CD4-positive, alpha-beta T cell treated with Interleukin-1 beta for 1 hour (primary cell): ENCODE measurements around the gene KLHL25.
A peak's percentile ranks its signal among the peaks of the same experiment; 100 is the strongest.
"Not testable (repeated sequence)": the region's sequence is repeated elsewhere in the genome, so short reads cannot be mapped to it uniquely, and the experiment has no call there.

ENCODE experiments used
- DNase-seq, 2 donors: peaks; one replicate each; pipeline ENCODE4 v3.0.0-alpha.2; 2020 to 2022

Gene KLHL25

DNA sequence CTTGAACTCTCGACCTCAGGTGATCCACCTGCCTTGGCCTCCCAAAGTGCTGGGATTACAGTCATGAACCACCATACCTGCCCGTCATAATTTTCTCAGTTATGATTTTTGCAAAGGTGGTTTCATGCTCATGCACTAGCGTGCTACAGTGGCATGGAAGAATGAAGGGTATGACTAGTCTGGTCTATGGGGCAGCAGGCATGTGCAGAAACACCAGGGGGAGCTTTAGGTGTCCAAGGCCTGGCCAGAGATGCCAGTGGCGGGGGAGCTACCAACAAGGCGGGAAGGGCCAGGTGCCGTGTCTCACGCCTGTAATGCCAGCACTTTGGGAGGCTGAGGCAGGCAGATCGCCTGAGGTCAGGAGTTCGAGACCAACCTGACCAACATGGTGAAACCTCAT lies 7.9 kb upstream of the KLHL25 start:
- DNase-seq, result not testable (repeated sequence)

DNA sequence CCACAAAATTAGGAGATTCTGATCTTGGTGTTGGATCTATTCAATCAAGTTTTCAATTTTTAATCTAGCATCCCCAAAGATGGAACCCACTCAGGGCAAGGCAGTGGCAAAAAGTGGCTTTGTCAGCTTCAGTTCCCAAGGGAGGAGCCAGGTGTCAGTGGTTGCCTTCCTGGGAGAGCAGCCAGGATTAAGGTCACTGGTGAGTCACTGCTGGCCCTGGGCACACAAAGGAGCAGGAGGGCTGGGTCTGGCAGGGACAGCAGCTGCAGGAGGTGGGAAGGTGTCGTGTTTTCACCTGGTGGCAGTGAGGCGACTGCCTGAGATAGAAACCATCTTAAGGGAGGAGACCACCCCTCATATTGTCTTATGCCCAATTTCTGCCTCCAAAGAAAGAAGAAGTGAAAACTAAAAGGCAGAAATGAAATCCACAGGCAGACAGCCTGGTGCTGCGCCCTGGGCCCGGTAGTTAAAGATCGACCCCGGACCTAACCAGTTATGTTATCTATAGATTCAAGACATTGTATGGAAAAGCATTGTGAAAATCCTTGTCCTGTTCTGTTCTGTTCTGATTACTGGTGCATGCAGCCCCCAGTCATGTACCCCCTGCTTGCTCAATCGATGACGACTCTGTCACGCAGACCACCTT lies 5.9 kb upstream of the KLHL25 start:
- DNase-seq, result no peak

DNA sequence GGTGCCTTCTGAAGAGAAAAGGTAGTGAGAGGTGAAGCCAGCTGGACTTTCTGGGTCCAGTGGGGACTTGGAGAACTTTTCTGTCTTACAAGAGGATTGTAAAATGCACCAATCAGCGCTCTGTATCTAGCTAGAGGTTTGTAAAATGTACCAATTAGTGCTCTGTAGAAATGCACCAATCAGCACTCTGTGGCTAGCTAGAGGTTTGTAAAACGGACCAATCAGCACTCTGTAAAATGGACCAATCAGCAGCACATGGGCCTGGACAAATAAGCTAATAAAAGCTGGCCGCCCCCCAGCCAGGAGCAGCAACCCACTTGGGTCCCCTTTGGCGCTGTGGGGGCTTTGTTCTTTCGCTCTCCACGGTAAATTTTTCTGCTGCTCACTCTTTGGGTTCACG lies 1.6 kb upstream of the KLHL25 start:
- DNase-seq, result not testable (repeated sequence)

DNA sequence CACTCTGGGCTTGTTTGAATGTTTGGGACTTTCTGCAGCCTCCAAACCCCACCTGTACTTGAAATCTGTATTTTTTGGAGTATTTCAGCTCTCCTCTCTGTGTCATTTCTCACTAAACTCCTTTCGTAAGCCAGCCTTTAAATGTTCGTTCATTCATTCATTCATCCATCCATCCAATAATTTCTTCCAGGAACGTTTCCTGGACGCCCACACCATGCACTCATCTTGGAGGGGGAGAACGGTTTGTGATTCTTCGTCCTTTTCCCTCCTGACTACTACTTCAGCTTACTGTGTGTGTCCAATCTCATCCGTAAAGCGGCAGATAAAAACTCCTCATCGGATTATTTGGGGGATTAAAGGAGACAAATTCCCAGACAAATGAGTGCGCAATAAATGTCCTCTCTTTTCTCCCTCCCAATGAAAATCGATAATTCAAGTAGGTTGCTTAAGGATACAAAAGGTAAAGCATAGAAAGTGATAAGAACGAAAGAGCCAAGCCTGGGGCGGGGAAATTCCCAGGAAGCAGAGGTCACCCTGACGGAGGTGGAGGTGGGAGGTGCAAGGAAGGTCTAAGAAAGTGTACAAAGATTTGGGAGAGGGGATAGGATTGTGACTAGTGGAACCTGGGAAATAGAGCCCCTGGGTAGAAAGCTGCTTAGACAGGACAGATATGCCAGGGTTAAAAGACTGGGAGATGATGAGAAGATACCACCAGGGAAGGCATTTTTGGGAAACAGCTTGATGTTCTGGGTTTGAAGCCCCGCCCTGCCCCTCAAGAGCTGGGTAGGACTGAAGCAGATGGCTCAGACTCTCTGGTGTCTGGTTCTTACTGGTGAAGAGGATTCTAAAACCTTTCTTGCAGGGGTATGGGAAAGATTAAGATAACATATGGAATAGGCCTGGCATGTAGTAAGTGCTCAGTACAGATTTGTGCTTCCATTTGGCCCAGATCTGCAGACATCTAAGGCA lies 896 bp upstream of the KLHL25 start:
- DNase-seq, result no peak

DNA sequence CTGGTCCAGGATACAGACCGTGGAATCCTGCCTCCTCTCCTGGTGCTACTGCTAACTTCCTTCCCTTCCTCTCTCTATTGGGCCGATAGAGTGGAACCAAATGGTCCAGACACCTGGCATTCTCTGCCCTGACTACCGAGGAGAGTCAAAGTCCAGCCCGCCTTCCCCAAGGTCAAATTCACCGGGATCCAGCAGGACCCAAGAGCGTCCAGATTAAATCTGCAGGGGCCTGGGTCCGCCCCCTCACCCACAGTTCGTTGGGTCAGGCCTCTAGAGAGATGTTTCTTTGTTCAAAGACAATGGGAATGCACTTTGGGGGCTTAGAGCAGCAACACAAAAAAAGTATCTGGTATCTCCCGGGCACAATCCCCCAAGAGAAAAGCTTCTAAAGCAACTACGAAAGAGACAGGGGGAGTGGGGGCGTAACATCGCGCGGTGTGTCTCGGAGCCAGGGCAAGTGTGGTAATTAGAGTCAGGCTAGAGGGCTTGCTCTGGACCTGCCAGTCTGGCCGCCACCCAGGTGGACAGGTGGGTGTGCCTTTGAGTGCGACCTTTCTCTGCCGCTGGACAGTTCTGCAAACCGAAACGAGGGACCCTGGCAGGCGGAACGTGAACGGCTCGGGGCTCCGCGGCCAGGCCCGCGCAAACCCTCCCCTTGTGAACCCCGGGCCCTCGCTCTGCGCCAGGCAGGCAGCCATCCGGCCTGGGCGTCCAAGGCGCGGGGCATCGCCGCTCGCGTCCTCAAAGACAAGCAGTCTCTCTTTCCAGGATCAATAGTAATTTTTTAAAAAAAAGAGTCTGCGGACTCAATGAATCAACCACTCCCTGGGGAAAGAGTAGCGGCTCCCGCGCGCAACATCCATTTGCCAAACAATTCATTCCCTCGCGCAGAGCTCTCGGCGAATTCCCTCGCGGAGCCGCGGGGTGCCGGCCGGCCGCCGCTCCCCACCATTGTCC lies 806 bp downstream of the KLHL25 start:
- DNase-seq, result peak; percentile 21 to 29

DNA sequence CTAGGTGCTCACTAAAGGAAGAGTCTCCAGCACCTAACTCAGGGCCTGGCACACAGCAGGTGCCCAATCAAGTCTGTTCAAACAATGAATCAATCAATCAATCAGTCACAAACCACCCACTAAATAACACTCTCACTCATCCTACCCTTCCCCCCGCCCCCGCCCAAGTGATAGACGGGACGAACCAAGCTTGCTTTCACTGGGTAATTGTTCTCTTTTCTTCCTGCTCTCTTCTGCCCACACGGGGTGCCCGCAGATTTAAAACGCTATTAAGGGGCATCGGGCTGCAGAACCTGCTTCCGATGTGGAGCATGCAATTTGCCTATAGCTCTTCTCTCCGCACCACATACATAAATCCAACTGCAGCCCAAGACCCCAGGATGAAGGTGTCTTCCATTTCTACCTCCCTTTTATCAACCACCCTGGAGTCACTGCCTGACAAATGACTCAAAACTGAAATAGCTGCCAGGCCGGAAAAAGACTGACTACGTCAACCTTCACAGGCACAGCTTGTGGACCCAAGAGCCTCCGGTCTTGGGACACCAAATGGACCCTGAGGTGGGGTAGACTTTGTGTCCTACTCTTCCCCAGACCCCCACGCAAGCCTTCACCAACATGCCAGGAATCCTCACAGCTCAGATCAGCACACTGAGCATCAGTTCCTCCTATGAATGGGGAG lies 1.7 kb downstream of the KLHL25 start:
- peak in 1 of 2 donors; percentile 13 for DNase-seq

DNA sequence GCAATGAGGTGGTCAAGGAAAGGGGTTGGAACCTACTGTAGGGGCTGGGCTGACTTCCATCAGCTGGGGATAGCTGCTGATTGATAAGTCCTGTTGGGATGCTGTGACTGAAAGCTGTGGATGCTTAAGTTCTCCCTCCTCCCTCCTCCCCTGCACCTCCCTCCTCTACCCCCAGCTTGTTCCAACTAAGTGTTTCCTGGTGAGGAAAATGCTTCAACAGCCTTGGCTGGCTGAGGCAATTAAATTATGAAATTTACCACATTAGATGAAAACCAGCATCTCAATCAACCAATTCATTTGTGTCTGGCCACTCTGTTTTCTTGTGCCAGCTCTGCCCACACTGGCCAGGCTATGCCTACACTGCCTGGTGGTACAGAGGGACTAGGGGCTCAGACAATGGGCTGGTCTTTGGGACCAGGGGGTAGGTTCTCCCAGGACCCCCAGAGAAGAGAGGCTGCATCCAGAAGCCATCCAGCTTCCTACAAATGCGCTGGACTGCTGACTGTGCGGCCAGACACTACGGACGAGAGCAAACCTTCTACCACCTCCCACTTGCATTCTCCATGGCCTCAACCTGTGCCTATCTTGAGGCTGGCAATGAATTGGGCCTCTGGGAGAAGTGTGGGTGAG lies 2.5 kb downstream of the KLHL25 start:
- no peak for DNase-seq

DNA sequence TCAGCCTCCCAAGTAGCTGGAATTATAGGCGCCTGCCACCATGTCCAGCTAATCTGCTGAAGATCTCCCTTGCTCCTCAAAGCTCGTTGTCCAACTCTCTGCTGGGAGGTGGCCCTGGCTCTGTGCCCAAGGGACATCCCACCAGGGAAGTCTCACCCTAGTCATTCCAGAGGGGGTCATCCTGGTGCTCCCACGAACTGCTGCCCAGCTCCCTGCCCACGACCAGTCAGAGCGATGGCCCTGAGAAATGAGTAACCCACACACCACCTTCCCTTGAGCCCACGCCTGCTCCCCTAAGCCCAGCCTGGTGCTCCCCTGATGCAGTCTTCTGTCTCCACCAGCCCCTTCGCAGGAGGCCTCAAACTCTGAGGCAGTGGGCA lies 5.2 kb downstream of the KLHL25 start:
- no peak for DNase-seq

DNA sequence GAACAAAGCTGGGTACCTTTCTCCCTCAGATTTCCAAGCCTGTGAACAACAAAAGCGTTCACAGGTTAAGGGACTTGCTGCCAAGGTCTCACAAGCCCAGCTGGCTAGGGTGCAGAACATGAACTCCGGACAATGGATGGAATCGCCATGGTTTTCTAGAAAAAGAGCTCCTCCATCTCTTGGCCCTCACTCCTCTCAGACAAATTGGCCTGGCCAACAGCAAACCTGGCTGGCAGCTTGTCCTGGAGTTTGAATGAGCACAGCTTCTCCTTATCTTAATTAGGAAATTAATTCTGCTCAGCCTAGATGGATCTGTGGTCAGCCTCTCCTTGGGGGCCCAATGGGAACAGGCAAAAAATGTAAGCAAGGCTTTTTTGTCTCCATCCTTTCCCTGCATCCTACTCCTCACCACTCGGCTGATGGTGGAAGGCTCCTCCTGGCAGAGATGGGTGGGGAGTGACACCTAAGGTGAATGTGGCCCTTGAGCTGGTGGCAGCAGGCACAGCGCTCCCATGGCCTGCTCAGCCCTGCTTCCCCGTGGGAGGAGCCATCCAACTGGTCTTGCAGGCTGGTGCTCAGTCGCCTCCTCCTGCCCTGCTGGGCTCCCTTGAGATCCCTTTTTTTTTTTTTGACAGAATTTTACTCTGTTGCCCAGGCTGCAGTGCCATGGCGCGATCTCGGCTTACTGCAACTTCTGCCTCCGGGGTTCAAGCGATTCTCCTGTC lies 5.8 kb downstream of the KLHL25 start:
- no peak for DNase-seq

DNA sequence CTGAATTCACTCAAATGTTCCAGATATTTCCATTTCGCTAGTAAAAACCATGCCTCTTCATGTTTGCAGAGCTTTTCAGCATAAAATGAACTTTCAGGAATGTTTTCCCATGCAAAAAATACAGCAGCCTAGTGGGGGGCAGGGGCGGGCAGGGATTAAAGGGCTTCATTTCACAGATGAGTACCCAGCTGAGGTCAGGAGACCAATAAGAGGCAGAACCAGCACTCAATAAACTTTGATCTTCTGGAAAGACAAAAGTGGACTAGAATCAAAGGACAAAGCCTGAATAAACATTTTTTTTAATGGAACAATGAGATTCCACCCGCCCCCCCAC lies 8.0 kb downstream of the KLHL25 start:
- DNase-seq, result no peak

DNA sequence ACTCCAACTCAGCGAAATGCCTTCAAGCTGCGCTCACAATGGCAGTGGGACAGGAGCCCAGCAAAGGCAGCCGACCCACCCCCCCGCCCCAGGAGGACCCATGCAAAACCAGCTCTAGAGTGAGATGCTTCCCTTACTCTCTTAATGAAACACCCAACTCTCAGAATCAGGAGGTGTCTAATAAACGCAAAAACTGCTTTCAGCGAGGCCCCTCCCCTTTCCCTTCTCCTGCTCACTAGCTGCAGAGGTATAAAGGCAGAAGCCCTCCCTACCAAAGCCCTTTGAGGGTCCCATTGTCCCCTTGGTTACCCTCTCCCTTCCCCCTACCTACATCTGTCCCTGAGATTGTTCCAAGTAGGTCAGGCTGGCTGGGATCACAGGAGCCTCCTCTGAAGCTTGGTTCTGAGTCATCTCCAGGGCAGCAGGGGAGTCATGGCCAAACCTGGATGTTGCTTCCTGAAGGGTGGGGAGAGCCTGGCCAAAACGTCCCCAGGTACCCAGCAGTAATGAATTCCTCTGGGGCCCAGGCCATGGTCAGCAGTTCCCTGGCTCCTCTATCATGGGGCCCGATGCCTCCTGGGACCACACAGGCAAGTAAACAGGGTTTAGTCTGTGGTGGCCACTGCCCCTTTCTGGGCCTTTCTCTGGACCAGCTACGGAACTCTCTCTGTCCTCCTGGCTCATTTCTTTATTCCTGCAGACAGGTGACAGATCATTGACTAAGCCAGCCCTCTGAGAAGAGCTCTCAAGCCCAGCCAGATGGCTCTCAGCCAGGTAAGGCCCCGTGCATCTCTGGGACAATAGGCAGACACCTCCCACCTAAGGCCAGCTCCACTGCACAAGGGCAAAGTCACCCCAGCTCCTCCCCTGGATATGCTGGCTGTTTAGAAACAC lies 8.6 kb downstream of the KLHL25 start:
- DNase-seq, result no peak

DNA sequence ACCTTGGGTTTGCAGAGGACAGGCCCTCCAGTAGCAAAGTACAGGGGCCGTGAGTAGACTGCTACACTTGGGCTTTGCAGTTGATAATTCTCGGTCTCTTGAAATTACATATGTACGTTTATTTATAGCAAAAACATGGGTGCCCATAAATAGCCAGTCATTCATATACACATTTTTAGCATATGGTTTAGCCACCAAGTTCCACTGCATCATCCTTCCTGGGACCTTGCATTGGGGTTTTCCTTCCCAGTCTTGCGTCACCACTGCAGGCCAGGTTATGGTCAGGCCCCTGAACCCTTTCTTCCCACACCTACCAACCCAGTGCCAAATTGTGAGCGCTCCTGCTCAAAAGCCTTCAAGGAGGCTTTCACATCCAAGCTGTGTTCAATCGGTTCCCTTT lies 12.7 kb downstream of the KLHL25 start:
- no peak for DNase-seq

DNA sequence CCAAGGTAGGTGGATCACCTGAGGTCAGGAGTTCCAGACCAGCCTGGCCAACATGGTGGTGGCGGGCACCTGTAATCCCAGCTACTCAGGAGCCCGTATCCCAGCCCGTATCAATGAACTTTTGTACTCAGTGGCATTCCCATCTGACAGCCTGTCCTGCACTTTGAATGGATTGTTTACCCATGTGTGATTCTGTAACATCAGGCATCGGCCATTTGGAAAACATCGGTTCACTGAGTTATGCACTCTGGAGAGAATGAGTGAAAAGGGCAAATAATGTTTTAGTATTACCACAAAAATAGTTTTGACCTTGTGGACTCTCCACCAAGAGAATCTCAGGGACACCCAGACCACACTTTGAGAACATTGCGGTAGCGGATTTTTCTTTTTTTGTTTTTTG lies 13.6 kb downstream of the KLHL25 start:
- no peak for DNase-seq

DNA sequence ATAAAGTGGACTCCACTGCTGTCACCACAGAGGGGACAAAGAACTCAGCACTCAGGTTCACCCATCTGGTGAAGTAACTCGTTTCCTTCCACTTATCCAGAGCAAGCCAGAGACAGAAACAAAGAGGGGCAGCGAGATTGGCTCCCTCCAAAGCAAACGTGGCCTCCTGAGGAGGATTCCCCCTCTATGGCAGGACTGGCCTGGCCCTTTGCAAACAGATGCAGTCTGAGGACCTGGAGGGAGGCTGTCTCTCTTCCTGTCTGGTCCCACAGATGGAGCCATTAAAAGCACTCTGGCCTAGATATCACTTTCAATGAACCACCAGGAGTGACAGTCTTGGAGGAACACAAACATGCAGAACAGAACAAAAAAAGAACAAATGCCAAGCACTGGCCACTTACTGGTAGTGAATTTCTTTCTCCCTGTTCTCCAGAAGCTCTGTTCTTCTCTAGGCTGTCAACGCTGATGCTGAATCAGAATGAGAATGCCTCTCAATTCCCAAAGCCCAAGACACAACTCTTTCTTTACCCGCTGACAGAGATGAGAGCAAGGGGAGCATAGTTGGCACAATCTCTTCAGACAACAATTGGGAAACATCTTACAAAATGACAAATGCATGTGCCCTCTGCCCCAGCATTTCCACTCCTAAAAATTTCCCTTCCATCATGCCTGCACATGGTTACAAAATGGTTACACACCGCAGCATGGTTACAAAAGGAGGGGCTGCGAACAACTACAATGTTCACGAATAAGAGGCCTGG lies 14.3 kb downstream of the KLHL25 start:
- no peak for DNase-seq

DNA sequence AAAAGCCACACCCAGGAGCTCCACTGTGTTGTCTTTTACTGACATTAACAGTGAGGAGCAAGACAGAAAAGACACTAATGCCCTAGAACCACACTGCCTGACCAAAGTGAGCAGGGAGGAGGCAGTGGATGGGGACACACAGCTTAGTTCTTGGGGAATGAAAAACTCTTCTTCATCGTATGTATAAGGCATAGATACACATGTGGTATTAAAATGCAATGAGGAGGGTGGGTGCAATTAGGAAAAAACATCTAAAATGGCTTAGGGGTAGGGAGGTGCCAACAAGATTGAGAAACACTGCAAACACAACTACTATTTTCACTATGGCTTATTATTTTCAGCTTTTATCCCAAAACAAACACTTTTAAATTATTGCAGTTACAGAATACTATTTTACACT lies 15.5 kb downstream of the KLHL25 start:
- DNase-seq, result no peak

DNA sequence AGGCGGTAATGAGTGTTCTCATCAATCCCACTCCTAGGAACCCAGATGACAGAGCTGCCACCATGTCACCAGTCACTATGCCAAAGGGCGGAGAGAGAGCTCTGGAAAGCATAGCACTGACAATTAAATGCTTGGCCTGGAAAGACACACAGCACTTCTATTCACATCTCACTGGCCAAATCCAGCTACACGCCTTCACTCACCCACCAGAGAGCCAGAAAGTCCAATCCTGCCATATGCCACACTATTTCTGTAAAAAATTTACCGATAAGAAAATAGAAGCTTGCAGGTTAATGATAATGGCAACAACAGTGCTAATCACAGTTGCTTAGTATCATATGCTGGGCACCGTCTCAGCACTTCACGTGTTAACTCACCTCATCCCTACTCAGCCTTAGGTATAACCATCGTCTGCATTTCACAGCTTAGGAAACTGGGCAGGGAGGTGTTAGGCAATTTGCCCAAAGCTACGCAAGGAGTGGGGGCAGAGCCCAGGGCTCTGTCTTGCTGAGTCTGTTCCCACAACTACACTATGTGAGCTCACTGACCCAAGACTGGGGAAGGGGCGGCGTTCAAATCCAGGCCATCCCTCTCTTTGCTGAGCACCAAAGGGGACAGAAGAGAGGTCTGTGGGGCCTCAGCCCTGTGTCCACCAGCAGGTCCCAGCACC lies 16.5 kb downstream of the KLHL25 start:
- no peak for DNase-seq

DNA sequence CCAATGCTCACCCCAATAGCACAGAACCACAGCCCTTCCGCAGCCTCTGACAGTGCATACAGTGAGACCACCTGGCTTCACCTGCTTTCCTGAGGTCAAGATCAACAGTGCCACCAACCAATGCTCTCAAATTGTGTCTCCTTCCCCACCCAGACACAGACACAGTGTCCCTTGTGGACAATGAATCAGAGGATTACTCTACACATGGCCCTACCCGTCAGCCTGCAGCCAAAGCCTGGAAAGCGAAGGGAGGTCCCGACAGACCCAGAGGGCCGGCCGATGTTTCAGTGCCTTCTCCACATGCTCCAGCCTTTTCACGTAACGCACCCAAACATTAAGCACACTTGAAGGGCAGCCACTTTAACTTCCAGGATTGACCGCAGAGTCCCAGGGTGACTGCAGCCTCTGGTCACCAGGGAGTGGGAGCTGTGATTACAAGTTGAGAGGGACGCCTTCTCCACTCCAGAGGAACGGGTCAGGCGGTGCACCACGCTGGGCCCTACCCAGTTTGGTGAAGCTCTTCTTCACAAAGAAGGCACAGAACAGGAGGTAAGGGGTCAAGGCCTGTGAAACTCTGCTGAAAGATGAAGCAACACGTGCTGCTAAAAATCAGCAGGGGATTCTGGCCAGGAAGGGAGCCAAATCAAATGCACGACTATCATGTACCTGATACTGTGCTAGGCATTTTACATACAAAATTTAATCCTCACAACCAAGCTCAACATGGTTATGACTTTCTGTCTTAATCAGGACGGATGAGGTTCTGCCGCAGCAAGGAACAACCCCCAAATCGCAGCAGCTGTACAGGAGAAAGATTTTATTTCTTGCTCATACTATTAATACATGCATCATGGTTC lies 17.2 kb downstream of the KLHL25 start:
- DNase-seq, result no peak

DNA sequence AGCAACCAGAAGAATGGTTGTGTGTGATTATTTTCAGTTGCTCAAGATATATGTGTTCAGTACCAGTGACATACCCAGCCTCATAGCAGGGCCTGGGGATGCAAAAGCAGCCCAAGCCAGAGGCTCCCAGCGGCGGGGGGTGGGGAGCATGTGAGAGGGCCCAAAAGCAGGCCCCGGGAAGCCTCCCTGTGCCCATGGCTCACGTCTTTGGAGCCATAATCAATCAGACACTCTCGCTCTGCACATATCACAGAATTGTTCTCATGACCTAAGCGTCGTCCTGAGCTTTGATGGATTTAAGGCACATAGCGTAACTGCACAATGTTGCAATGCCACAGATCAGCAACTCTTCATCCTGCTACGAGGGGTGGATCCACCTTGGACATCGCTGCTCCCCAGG lies 20.8 kb downstream of the KLHL25 start:
- DNase-seq, result no peak
